SU-DHL-6 (cell line): ENCODE data around the gene TREH.

ENCODE experiments used
- H2AFZ ChIP-seq: fragments of 200-600 bp; sonication (generic); 2 replicates; pipeline ENCODE4 v1.6.1; 2014; ENCODE audit warnings: low read depth, mild to moderate bottlenecking, moderate library complexity, mixed read lengths, antibody characterized with exemption, low read length; ENCODE audit not compliant: severe bottlenecking
- H3F3A ChIP-seq: fragments of 200-600 bp; shearing (Covaris generic); 2 replicates; pipeline ENCODE4 v1.6.0; 2016; ENCODE audit warnings: antibody characterized with exemption, mild to moderate bottlenecking; ENCODE audit not compliant: insufficient read depth
- H3K27ac ChIP-seq: fragments of 200-600 bp; sonication (generic); 2 replicates; pipeline ENCODE4 v1.5.1; 2016; ENCODE audit warnings: low read depth, mild to moderate bottlenecking, low read length, moderate library complexity, mixed read lengths
- H3K27me3 ChIP-seq: fragments of 200-600 bp; sonication (generic), shearing (Covaris generic); 2 replicates; pipeline ENCODE4 v1.6.0; 2014; ENCODE audit warnings: mild to moderate bottlenecking, low read length
- H3K36me3 ChIP-seq: fragments of 200-600 bp; sonication (generic); 2 replicates; pipeline ENCODE4 v1.6.1; 2014; ENCODE audit warnings: mild to moderate bottlenecking, low read length, mixed read lengths
- H3K4me2 ChIP-seq: fragments of 300-600, 200-600 bp; shearing (Covaris generic), sonication (generic); 2 replicates; pipeline ENCODE4 v1.6.0; 2014; ENCODE audit warnings: low read length, low read depth, mild to moderate bottlenecking; ENCODE audit not compliant: poor library complexity, severe bottlenecking
- H3K4me3 ChIP-seq: fragments of 200-600 bp; sonication (generic); 2 replicates; pipeline ENCODE4 v1.5.1; 2014; ENCODE audit warnings: antibody characterized with exemption, low read length, mild to moderate bottlenecking, mixed read lengths; ENCODE audit not compliant: insufficient read depth, poor library complexity, severe bottlenecking
- H3K79me2 ChIP-seq: fragments of 200-600 bp; sonication (generic); 2 replicates; pipeline ENCODE4 v1.6.1; 2014; ENCODE audit warnings: mild to moderate bottlenecking, low read length, moderate library complexity; ENCODE audit not compliant: insufficient read depth
- H3K9ac ChIP-seq: fragments of 200-600 bp; sonication (generic); 2 replicates; pipeline ENCODE4 v1.7.0; 2014; ENCODE audit warnings: mild to moderate bottlenecking, low read length
- H3K9me2 ChIP-seq: fragments of 200-600 bp; sonication (generic); replicated peaks from 2 replicates; pipeline ENCODE4 v1.6.1; 2014; ENCODE audit warnings: low read length; ENCODE audit not compliant: insufficient read depth
- H3K9me3 ChIP-seq: fragments of 200-600 bp; sonication (generic); 2 replicates; pipeline ENCODE4 v1.6.1; 2014; ENCODE audit warnings: low read length, mixed read lengths; ENCODE audit not compliant: insufficient read depth
- H4K20me1 ChIP-seq: fragments of 200-600 bp; sonication (generic); 2 replicates; pipeline ENCODE4 v1.6.1; 2014; ENCODE audit warnings: low read depth, mild to moderate bottlenecking, antibody characterized with exemption, low read length, moderate library complexity, mixed read lengths
- CTCF ChIP-seq: fragments of 200-600 bp; sonication (generic); IDR thresholded peaks from one replicate; pipeline ENCODE4 v1.5.1; 2017; ENCODE audit warnings: antibody characterized with exemption, mild to moderate bottlenecking, low read length, moderate library complexity; ENCODE audit not compliant: insufficient read depth, poor library complexity, severe bottlenecking
- EZH2phosphoT487 ChIP-seq: fragments of 200-600 bp; sonication (generic), shearing (Covaris generic); conservative IDR thresholded peaks from 2 replicates; pipeline ENCODE4 v1.6.1; 2018; ENCODE audit warnings: mild to moderate bottlenecking, antibody characterized with exemption, low read length, moderate library complexity, mixed read lengths

Gene TREH

GRCh38 chr11:118670063-118670462 is 9.4 kb downstream of the TREH start:
- no peaks in the 10 kb centered on the region for H3K27me3 ChIP-seq
- no peak for TF ChIP-seq EZH2phosphoT487
- no peak for TF ChIP-seq CTCF
- H3K9me3 ChIP-seq, result no peaks in the 10 kb centered on the region
- no peak overlapping the region for H3K9ac ChIP-seq
- no peak overlapping the region for H3K4me3 ChIP-seq
- H3K27ac ChIP-seq, result no peak overlapping the region
- H4K20me1 ChIP-seq, result no peaks in the 10 kb centered on the region
- no peaks in the 10 kb centered on the region for H3K36me3 ChIP-seq
- H3K4me2 ChIP-seq, result no peak overlapping the region
- no peaks in the 10 kb centered on the region for H3K9me2 ChIP-seq
- H3F3A ChIP-seq, result no peaks in the 10 kb centered on the region
- no peaks in the 10 kb centered on the region for H3K79me2 ChIP-seq
- no peak overlapping the region for H2AFZ ChIP-seq

- no peaks in the 10 kb centered on the region for H3K27me3 ChIP-seq
- no peaks in the 10 kb centered on the region for H3K9me2 ChIP-seq
- H3K9me3 ChIP-seq, result no peaks in the 10 kb centered on the region
- H3K4me2 ChIP-seq, result no peak overlapping the region
- no peaks in the 10 kb centered on the region for H3K79me2 ChIP-seq
- no peak overlapping the region for H3K9ac ChIP-seq
- H4K20me1 ChIP-seq, result no peaks in the 10 kb centered on the region
- H3K27ac ChIP-seq, result no peak overlapping the region
- no peaks in the 10 kb centered on the region for H3K36me3 ChIP-seq
- TF ChIP-seq CTCF (no peak), EZH2phosphoT487 (no peak)
- H2AFZ ChIP-seq, result no peak overlapping the region
- H3K4me3 ChIP-seq, result no peak overlapping the region
- no peaks in the 10 kb centered on the region for H3F3A ChIP-seq
These were observed 13.1 kb downstream of the TREH start for GRCh38 chr11:118666371-118666770.

- no peaks in the 10 kb centered on the region for H3F3A ChIP-seq
- TF ChIP-seq EZH2phosphoT487, result no peak
- TF ChIP-seq CTCF, result no peak
- no peak overlapping the region for H3K4me2 ChIP-seq
- no peak overlapping the region for H3K9ac ChIP-seq
- no peak overlapping the region for H2AFZ ChIP-seq
- H3K36me3 ChIP-seq, result no peaks in the 10 kb centered on the region
- H3K27ac ChIP-seq, result no peak overlapping the region
- H3K9me3 ChIP-seq, result no peaks in the 10 kb centered on the region
- H3K27me3 ChIP-seq, result no peaks in the 10 kb centered on the region
- H3K4me3 ChIP-seq, result no peak overlapping the region
- no peaks in the 10 kb centered on the region for H4K20me1 ChIP-seq
- H3K79me2 ChIP-seq, result no peaks in the 10 kb centered on the region
- H3K9me2 ChIP-seq, result no peaks in the 10 kb centered on the region
These were observed 15.5 kb downstream of the TREH start for GRCh38 chr11:118663902-118664301.

GRCh38 chr11:118663381-118663780 is 16.1 kb downstream of the TREH start:
- H3F3A ChIP-seq, result no peaks in the 10 kb centered on the region
- no peak for TF ChIP-seq EZH2phosphoT487
- no peak for TF ChIP-seq CTCF
- no peaks in the 10 kb centered on the region for H4K20me1 ChIP-seq

More at GRCh38 chr11:118663381-118663780, 16.1 kb downstream of the TREH start:
- H3K9ac ChIP-seq, result no peak overlapping the region
- no peak overlapping the region for H3K4me3 ChIP-seq
- H3K27ac ChIP-seq, result no peak overlapping the region
- no peak overlapping the region for H3K4me2 ChIP-seq
- H3K36me3 ChIP-seq, result no peaks in the 10 kb centered on the region
- H2AFZ ChIP-seq, result no peak overlapping the region
- H3K79me2 ChIP-seq, result no peaks in the 10 kb centered on the region
- no peaks in the 10 kb centered on the region for H3K9me3 ChIP-seq
- no peaks in the 10 kb centered on the region for H3K9me2 ChIP-seq
- H3K27me3 ChIP-seq, result no peaks in the 10 kb centered on the region
